ENCODE measurements around the gene KCNA10.

KCNA10 gene

GRCh38 chr1:110477967-110478640 lies 40.9 kb downstream of the KCNA10 start:
- peaks cover 28% of the 10 kb centered on the region for H3K27me3 Mint-ChIP-seq (ENCODE audit: low read depth)
- TF ChIP-seq CTCF (IDR thresholded peaks at IDR 0.05; ENCODE audit: unreplicated experiment in 3 of 3), result no peak
- H3K9me3 Mint-ChIP-seq, result no peaks in the 10 kb centered on the region
- no peak overlapping the region for H3K4me3 Mint-ChIP-seq
- no peaks in the 10 kb centered on the region for H3K36me3 Mint-ChIP-seq (ENCODE audit: low read depth)
- H3K27ac Mint-ChIP-seq, result no peak overlapping the region
- H3K4me1 Mint-ChIP-seq, result no peaks in the 10 kb centered on the region

GRCh38 chr1:110477445-110477957 lies 41.5 kb downstream of the KCNA10 start:
- no peak for TF ChIP-seq CTCF (IDR thresholded peaks at IDR 0.05; ENCODE audit: unreplicated experiment in 3 of 3)
- no peak overlapping the region for H3K27ac Mint-ChIP-seq
- H3K27me3 Mint-ChIP-seq (ENCODE audit: low read depth), result peaks cover 23% of the 10 kb centered on the region
- H3K4me3 Mint-ChIP-seq, result no peak overlapping the region
- no peaks in the 10 kb centered on the region for H3K9me3 Mint-ChIP-seq
- no peaks in the 10 kb centered on the region for H3K36me3 Mint-ChIP-seq (ENCODE audit: low read depth)
- H3K4me1 Mint-ChIP-seq, result no peaks in the 10 kb centered on the region

GRCh38 chr1:110477041-110477440 lies 41.9 kb downstream of the KCNA10 start:
- no peaks in the 10 kb centered on the region for H3K4me1 Mint-ChIP-seq
- H3K27me3 Mint-ChIP-seq (ENCODE audit: low read depth), result peaks cover 18% of the 10 kb centered on the region
- no peak overlapping the region for H3K4me3 Mint-ChIP-seq
- TF ChIP-seq CTCF (IDR thresholded peaks at IDR 0.05; ENCODE audit: unreplicated experiment in 3 of 3), result no peak
- H3K27ac Mint-ChIP-seq, result no peak overlapping the region
- H3K36me3 Mint-ChIP-seq (ENCODE audit: low read depth), result no peaks in the 10 kb centered on the region
- H3K9me3 Mint-ChIP-seq, result no peaks in the 10 kb centered on the region

- Mint-ChIP-seq H3K4me1 (no peaks in the 10 kb centered on the region), H3K27ac (no peak overlapping the region), H3K4me3 (no peak overlapping the region), H3K9me3 (no peaks in the 10 kb centered on the region), H3K36me3 (ENCODE audit: low read depth) (no peaks in the 10 kb centered on the region), H3K27me3 (ENCODE audit: low read depth) (peaks cover 15% of the 10 kb centered on the region)
- TF ChIP-seq CTCF (IDR thresholded peaks at IDR 0.05; ENCODE audit: unreplicated experiment in 3 of 3), result no peak
Observed at GRCh38 chr1:110476028-110476765, 42.8 kb downstream of the KCNA10 start.

GRCh38 chr1:110475362-110476027 lies 43.5 kb downstream of the KCNA10 start:
- Mint-ChIP-seq H3K9me3 (no peaks in the 10 kb centered on the region), H3K27me3 (ENCODE audit: low read depth) (peaks cover 18% of the 10 kb centered on the region), H3K27ac (no peak overlapping the region), H3K4me1 (no peaks in the 10 kb centered on the region), H3K36me3 (ENCODE audit: low read depth) (no peaks in the 10 kb centered on the region), H3K4me3 (no peak overlapping the region)
- TF ChIP-seq CTCF (IDR thresholded peaks at IDR 0.05; ENCODE audit: unreplicated experiment in 3 of 3), result no peak

Measured in nephron (organoid).